Hepatocyte (in vitro differentiated cells): Measurements from ENCODE around the gene RAB4A. TPM values are rescaled to one million over a fixed set of nuclear protein-coding genes. Genes with fewer than 3 reads are reported as not detected.

Experiments used
- DNase-seq: peaks from one replicate; pipeline ENCODE4 v3.0.0-alpha.2; 2016; ENCODE audit warnings: low spot score
- H2AFZ ChIP-seq: fragments of 200-600 bp; sonication (generic); 2 replicates; pipeline ENCODE4 v1.6.0; 2016; ENCODE audit warnings: antibody characterized with exemption, mild to moderate bottlenecking
- H3K27ac ChIP-seq: fragments of 200-600 bp; sonication (generic); 2 replicates; pipeline ENCODE4 v1.5.1; 2016; ENCODE audit warnings: mild to moderate bottlenecking
- H3K27me3 ChIP-seq: fragments of 200-600 bp; sonication (generic); 2 replicates; pipeline ENCODE4 v1.6.1; 2016
- H3K36me3 ChIP-seq: fragments of 200-600 bp; sonication (generic); replicated peaks from 2 replicates; pipeline ENCODE4 v1.5.1; 2016; ENCODE audit warnings: low read depth; ENCODE audit not compliant: insufficient read depth
- H3K4me1 ChIP-seq: fragments of 200-600 bp; sonication (generic); 2 replicates; pipeline ENCODE4 v1.5.1; 2016; ENCODE audit warnings: mild to moderate bottlenecking, moderate library complexity; ENCODE audit not compliant: insufficient read depth
- H3K4me2 ChIP-seq: fragments of 200-600 bp; sonication (generic); 2 replicates; pipeline ENCODE4 v1.6.0; 2016
- H3K4me3 ChIP-seq: fragments of 200-600 bp; sonication (generic); 2 replicates; pipeline ENCODE4 v1.5.1; 2016; ENCODE audit warnings: mild to moderate bottlenecking
- H3K79me2 ChIP-seq: fragments of 200-600 bp; sonication (generic); 2 replicates; pipeline ENCODE4 v1.6.0; 2017; ENCODE audit warnings: mild to moderate bottlenecking
- H3K9me2 ChIP-seq: fragments of 200-600 bp; sonication (generic); replicated peaks from 2 replicates; pipeline ENCODE4 v1.6.0; 2017; ENCODE audit warnings: mild to moderate bottlenecking; ENCODE audit not compliant: insufficient read depth
- H3K9me3 ChIP-seq: fragments of 200-600 bp; sonication (generic); 2 replicates; pipeline ENCODE4 v1.5.1; 2016; ENCODE audit warnings: low read depth, mild to moderate bottlenecking
- H4K20me1 ChIP-seq: fragments of 200-600 bp; sonication (generic); 2 replicates; pipeline ENCODE4 v1.6.0; 2016; ENCODE audit warnings: mild to moderate bottlenecking; ENCODE audit not compliant: insufficient read depth, poor library complexity, severe bottlenecking
- EZH2 ChIP-seq: fragments of 200-600 bp; sonication (generic); IDR thresholded peaks from 2 replicates; pipeline ENCODE4 v1.6.1; 2016; ENCODE audit warnings: antibody characterized with exemption, mild to moderate bottlenecking, borderline replicate concordance
- EZH2phosphoT487 ChIP-seq: fragments of 200-600 bp; sonication (generic); IDR thresholded peaks from one replicate; pipeline ENCODE4 v1.6.1; 2018; ENCODE audit warnings: antibody characterized with exemption, mild to moderate bottlenecking, low read depth, moderate library complexity; ENCODE audit not compliant: unreplicated experiment, severe bottlenecking
- WGBS: methylation state at CpG from one replicate; pipeline ENCODE4 v1.1.6; 2016; ENCODE audit warnings: low lambda C conversion rate; ENCODE audit errors: missing lambda C conversion rate; 5-methylcytosine and 5-hydroxymethylcytosine counted together
- polyA plus RNA-seq: library from polyadenylated mRNA; unstranded; fragments of >200 nt; fragmentation: Nextera tagmentation; extraction: Ambion mirVana; gene quantifications from 2 replicates; pipeline ENCODE4 v1.2.1, GENCODE V29; 2016
- total RNA-seq: library from RNA; depleted of rRNA; stranded (reverse); fragments of >200 nt; gene quantifications from 2 replicates; pipeline ENCODE4 v1.2.3, GENCODE V29; 2014
- TF ChIP-seq, protein P1 (sequence below): fragments of 200-600 bp; sonication (generic); IDR thresholded peaks from 2 replicates; pipeline ENCODE4 v1.5.1; 2016; ENCODE audit warnings: antibody characterized with exemption, mild to moderate bottlenecking; ENCODE audit not compliant: poor library complexity

The RAB4A gene
- total and polyA plus RNA-seq, 2 experiments from 2014 or later: 47.7 to 54.3 TPM

DNA sequence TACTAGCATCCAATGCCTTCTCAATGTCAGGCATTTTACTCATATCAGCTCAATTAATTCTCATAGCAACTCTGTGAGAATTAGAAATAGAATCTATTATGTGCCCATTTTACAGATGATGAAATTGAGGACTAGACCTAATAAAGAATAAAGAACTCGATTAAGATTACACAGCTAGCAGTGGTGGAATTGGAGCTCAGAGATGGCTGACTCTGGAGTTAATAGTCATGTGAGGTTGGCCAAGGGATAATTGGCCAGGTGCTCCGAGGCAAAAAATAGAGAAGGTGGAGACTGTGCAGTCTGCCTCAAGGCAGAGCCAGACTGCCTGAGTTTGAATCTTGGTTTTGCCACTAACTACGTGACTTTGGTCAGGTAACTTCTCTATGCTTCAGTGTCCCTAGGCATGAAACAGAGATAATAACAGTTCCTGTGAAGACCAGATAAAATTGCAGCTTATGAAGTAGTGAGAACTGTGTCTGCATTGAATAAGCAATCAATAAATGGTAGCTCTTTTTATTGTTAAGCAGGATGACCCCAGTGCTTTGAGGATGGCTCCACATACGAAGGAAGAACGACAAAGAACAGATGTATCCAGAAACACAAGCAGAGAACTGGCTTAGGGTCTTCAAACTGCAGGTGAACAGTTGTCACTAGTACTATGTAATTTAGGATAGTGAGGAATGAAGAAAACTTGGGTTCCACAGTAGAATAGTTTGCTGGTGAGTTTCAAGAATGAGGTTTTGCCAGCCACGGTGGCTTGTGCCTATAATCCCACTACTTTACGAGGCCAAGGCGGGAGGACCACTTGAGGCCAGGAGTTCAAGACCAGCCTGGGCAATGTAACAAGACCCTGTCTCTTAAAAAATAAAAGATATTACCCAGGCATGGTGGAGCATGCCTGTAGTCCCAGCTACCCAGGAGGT lies 78.8 kb downstream of the RAB4A start:
- TF ChIP-seq EZH2 (no peak), EZH2phosphoT487 (no peak)
- TF ChIP-seq, protein P1, sequence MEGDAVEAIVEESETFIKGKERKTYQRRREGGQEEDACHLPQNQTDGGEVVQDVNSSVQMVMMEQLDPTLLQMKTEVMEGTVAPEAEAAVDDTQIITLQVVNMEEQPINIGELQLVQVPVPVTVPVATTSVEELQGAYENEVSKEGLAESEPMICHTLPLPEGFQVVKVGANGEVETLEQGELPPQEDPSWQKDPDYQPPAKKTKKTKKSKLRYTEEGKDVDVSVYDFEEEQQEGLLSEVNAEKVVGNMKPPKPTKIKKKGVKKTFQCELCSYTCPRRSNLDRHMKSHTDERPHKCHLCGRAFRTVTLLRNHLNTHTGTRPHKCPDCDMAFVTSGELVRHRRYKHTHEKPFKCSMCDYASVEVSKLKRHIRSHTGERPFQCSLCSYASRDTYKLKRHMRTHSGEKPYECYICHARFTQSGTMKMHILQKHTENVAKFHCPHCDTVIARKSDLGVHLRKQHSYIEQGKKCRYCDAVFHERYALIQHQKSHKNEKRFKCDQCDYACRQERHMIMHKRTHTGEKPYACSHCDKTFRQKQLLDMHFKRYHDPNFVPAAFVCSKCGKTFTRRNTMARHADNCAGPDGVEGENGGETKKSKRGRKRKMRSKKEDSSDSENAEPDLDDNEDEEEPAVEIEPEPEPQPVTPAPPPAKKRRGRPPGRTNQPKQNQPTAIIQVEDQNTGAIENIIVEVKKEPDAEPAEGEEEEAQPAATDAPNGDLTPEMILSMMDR: no peak
- Histone ChIP-seq H2AFZ (no peak overlapping the region), H3K9me2 (no peaks in the 10 kb centered on the region), H4K20me1 (no peaks in the 10 kb centered on the region), H3K4me1 (no peaks in the 10 kb centered on the region), H3K27ac (no peak overlapping the region), H3K4me2 (no peak overlapping the region), H3K9me3 (no peaks in the 10 kb centered on the region), H3K79me2 (no peaks in the 10 kb centered on the region), H3K4me3 (no peak overlapping the region), H3K27me3 (peaks cover 10% of the 10 kb centered on the region), H3K36me3 (no peaks in the 10 kb centered on the region)
- 78% methylated on average over 8 of the region's 8 CpGs for WGBS
- no peak for DNase-seq

DNA sequence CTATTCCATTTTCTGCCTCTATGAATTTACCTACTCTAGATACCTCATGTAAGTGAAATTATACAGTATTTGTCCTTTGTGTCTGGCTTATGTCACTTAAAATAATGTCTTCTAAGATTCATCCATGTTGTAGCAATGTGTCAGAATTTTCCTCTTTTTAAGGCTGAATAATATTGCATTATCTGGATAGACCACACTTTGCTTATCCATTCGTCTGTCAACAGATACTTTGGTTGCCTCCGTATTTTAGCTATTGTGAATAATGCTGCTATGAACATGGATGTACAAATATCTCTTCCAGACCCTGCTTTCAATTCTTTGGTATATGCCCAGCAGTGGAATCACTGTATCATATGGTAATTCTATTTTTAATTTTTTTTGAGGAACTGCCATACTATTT lies 82.1 kb downstream of the RAB4A start:
- Histone ChIP-seq H3K4me2 (no peak overlapping the region), H3K79me2 (no peaks in the 10 kb centered on the region), H3K4me3 (no peak overlapping the region), H3K4me1 (no peaks in the 10 kb centered on the region), H2AFZ (no peak overlapping the region), H3K9me3 (no peaks in the 10 kb centered on the region), H3K27me3 (peaks cover 6% of the 10 kb centered on the region), H3K36me3 (no peaks in the 10 kb centered on the region), H3K9me2 (no peaks in the 10 kb centered on the region), H4K20me1 (no peaks in the 10 kb centered on the region), H3K27ac (no peak overlapping the region)
- no peak for DNase-seq
- no peak for TF ChIP-seq EZH2
- TF ChIP-seq, protein P1: no peak
- TF ChIP-seq EZH2phosphoT487: no peak
- WGBS: 87% methylated on average over 2 of the region's 2 CpGs

DNA sequence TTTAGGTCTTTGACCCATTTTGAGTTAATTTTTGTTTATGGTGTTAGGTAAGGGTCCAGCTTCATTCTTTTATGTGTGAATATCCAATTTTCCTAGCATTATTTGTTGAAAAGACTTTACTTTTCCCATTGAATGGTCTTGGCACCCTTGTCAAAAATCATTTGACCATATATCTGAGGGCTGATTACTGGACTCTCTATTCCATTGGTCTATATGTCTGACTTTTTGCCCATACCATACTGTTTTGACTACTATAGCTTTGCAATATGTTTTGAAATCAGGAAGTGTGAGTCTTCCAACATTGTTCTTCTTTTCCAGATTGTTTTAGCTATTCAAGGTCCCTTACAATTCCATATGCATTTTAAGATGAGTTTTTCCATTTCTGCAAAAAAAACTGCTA lies 83.3 kb downstream of the RAB4A start:
- Histone ChIP-seq H3K79me2 (no peaks in the 10 kb centered on the region), H3K4me2 (no peak overlapping the region), H3K27me3 (peaks cover 6% of the 10 kb centered on the region), H3K4me1 (no peaks in the 10 kb centered on the region), H3K36me3 (no peaks in the 10 kb centered on the region), H3K27ac (no peak overlapping the region), H3K9me2 (no peaks in the 10 kb centered on the region), H3K4me3 (no peak overlapping the region), H3K9me3 (no peaks in the 10 kb centered on the region), H4K20me1 (no peaks in the 10 kb centered on the region), H2AFZ (no peak overlapping the region)
- TF ChIP-seq EZH2phosphoT487 (no peak), EZH2 (no peak)
- TF ChIP-seq, protein P1: no peak
- DNase-seq: no peak

Other genes starting within 250 kb of the RAB4A start
- 9.6 and 12.0 TPM in 2 replicates for gene CCSAP, start 71.9 kb downstream of the RAB4A start, total RNA-seq
- 2.7 and 3.8 TPM in 2 replicates for gene CCSAP, start 71.9 kb downstream of the RAB4A start, polyA plus RNA-seq
- gene ACTA1, start 163.0 kb downstream of the RAB4A start, total RNA-seq: 0.12 and 0.33 TPM in 2 replicates
- 0.28 and 1.0 TPM in 2 replicates for gene ACTA1, start 163.0 kb downstream of the RAB4A start, polyA plus RNA-seq
- gene NUP133, start 237.2 kb downstream of the RAB4A start, total RNA-seq: 33.2 and 35.4 TPM in 2 replicates
- gene NUP133, start 237.2 kb downstream of the RAB4A start, polyA plus RNA-seq: 14.9 and 18.8 TPM in 2 replicates